ENCODE measurements around the gene FAM210A.

Gene FAM210A

GRCh38 chr18:13621886-13622619 is 104.3 kb downstream of the FAM210A start:
- DNase-seq (ENCODE audit: low read depth in 2 of 2) = no peak

DNA sequence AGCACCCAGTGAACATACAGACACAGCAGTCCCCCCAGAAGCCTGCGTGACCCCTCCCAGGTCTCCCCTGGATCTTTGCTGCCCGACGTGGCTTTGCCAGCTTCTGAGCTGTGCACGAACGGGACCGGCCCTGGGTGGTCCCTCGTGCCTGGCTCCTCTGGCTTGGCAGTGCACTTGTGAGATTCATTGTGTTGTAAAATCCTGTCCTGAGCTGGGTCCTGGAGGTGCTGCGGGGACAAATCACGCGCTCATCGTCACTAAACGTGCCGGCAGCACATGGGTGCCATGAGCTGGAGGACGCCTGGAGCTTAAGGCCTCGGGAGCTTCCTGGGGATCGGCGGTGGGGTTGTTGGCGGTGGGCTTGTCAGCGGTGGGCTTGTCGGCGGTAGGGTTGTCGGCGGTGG is 104.9 kb downstream of the FAM210A start:
- DNase-seq (ENCODE audit: low read depth in 2 of 2) = no peak

- no peak for DNase-seq (ENCODE audit: low read depth in 2 of 2)
These were observed 105.4 kb downstream of the FAM210A start for GRCh38 chr18:13620818-13621445.

- DNase-seq (ENCODE audit: low read depth in 2 of 2) = no peak
These were observed 106.1 kb downstream of the FAM210A start for GRCh38 chr18:13620206-13620672.

DNA sequence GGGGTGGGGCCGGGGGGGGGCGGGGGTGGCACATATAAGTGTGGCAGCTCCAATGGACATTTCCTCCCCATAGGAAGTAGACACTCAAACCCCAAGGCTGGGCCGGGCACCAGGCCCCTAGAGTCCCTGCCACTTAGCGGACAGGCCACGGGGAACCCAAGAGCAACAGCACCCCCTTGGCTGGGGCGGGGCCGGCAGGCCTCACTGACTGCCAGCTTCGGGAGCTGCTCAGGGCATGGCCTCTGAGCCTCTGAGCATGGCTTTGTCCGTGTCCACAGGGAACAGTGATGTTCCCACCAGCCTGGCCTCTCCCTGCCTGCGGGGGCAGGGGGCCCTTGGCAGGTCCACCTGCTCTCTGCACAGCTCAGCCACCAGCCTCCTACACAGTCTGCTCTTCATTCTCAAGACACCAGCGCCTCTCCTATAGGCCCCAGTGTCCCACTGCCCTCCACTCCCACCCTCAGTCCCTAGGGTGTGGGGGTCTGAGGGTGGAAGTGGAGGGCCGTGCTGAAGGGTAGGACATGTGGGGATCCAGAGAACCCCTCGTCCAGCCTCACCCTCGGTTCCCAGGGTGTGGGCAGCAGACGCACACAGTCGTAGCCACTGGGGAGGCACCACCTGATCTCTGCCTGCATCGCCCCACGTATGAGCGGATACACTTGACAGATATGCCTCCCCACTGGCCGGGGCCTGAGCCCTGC is 106.7 kb downstream of the FAM210A start:
- no peak for DNase-seq (ENCODE audit: low read depth in 2 of 2)

GRCh38 chr18:13618760-13619438 is 107.5 kb downstream of the FAM210A start:
- no peak for DNase-seq (ENCODE audit: low read depth in 2 of 2)

DNA sequence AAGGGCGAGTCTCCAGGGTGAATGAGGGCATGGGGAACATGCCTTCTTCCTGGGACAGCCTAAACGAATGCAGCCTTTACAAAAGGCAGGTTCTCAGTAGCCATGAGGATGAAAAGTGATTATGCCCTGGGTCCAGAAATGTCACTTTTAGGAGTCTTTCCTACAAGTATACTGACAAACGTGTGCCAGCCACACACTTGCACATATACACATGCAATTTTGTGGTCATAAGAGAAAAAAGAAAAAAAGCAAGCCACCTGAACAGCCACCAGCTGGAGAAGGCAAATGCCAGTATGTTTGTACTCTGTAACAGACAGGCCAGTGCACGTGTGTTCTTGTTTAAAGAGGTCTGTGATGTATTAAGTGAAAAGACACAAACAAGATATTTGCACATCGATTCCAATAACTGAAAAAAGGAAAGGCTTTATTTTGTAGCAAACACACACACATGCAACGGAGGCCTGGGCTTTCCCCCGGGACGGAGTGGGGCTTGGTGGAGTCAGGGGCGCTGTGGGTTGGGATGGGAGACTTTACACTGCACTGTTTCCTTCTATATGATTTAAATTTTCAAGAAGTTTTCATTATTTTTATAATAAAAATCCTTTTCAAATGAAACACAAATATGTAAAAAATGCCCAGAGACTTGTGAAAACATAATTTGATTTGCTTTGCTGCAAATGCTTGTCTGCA is 108.4 kb downstream of the FAM210A start:
- no peak for DNase-seq (ENCODE audit: low read depth in 2 of 2)

GRCh38 chr18:13616525-13617035 is 109.8 kb downstream of the FAM210A start:
- DNase-seq (ENCODE audit: low read depth in 2 of 2) = no peak

GRCh38 chr18:13616041-13616440 is 110.3 kb downstream of the FAM210A start:
- no peak for DNase-seq (ENCODE audit: low read depth in 2 of 2)

DNA sequence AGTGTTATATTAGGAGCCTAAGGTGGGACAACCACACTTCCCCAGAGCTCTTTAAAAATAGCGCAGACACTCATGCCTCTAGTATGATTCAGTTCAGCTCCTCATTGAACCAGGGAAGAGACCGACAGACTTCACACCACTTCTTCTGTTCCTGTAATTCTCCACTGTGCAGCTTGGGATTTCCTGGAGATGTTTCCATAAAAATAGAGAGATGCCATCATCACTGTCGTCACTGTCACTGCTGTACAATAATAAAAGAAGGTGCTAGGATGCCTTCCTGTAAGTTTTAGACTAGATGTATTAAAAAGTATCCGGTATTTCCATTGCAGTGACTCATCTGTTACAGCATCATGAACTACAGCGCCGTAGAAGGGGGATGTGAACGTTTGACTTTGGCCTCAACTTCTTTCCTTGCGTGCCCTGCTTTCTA is 110.9 kb downstream of the FAM210A start:
- DNase-seq (ENCODE audit: low read depth in 2 of 2) = no peak

GRCh38 chr18:13614641-13615288 is 111.6 kb downstream of the FAM210A start:
- DNase-seq (ENCODE audit: low read depth in 2 of 2) = no peak

GRCh38 chr18:13613591-13614501 is 112.5 kb downstream of the FAM210A start:
- DNase-seq (ENCODE audit: low read depth in 2 of 2) = no peak
